Measurements from ENCODE around the gene GPR35.
"Not testable (repeated sequence)": the region's sequence is repeated elsewhere in the genome, so short reads cannot be mapped to it uniquely, and the experiment has no call there.

GPR35 gene

DNA sequence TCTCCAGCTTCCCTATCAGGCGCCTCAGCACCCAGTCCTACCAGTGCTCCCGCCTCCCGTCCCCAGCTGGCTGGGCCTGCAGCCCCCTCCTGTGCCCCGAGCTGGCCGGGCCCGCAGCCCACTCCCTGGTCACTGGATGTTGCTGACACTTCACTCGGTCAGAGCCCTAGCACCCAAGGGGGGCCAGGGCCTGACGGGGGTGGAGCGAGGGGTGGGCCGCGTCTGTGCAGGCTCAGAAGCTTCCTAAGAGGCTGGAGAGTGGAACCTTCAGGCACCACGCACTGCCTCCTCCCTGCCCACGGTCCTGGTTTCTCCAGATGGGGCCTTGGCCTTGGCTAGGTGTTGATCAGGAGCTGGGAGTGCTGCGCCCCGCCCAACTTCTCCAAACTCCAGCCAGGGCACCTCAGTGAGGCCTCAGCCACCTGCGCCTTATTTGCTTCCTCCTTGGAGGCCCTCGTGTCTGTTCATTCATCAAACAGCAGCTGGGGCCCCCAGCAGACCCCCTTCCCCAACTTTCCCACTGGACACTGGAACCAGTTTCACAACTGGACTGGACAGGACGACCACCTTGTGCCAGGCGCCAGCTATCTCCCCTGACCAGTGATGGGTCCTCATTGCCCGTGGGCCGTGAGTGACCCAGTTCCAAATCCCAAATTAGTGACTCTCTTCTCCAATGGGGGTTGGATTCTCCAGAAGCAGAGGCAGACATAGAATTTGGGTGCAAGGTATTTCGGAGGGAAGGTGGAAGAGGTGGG, 22.0 kb upstream of the GPR35 start:
- no peak for DNase-seq

GRCh38 chr2:240603846-240604245, 21.4 kb upstream of the GPR35 start:
- DNase-seq = no peak

DNA sequence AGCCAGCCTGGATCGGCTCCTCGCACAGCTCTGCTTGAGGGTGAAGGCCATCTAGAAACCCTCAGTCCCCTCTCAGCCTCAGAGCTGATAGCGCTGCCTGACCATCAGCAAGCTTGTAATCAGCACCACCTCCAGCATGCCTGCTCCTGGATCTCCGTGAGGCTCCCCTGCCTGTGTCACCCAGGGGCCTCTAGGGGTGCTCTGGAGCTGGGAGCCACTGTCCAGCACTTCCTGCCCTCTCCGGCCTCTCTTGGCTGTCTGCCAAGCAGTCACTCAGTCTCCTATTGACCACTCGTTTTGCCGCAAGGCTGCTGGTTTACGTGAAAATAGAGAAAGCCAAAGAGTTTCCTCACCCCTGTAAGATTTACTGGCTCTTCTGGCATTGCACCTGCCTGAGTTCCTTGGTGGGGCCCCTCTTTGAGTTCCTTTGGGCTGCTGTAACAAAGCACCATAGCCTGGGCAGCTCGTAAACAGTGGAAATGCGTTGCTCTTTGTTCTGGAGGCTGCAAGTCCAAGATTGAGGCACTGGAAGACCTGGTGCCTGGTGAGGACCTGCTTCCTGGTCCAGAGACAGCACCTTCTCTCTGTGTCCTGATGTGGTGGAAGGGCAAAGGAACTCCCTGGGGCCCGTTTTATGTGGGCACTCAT, 20.9 kb upstream of the GPR35 start:
- DNase-seq = no peak

GRCh38 chr2:240604939-240605716, 20.2 kb upstream of the GPR35 start:
- DNase-seq = no peak

- no peak for DNase-seq
Observed at GRCh38 chr2:240605867-240606743, 19.2 kb upstream of the GPR35 start.

- DNase-seq = no peak
Observed at GRCh38 chr2:240611601-240612210, 13.6 kb upstream of the GPR35 start.

DNA sequence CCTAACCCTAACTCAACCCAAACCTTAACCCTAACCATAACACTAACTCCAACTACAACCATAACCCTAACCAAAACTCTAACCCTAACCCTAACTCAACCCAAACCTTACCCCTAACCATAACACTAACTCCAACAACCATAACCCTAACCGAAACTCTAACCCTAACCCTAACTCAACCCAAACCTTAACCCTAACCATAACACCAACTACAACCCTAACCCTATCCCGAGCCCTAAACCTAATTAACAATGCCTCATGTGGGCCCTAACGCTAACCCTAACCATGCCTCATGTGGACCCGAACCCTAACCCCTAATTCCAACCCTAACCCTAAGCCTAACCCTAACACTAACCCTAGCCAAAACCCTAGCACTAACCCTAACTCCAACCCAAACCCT, 11.5 kb upstream of the GPR35 start:
- no peak for DNase-seq

- DNase-seq = no peak
Observed at GRCh38 chr2:240614391-240614790, 10.9 kb upstream of the GPR35 start.

DNA sequence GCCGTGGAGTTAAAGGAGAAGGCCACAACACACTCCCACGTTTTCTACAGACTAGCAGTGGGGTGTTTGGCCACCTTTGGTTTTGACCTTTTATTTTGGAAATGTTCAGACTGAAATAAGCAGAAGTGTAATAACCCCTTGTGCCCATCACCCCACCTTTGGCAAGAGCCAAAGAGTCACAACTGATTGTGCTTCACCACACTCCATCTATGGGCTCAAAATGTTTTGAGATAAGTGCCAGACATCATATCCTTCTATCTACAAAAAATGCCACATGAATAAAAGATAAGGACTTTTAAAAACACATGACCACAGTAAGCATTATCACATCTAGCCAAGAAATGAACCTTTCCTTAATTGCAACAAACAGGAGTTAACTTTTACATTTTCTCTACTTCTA, 9.9 kb upstream of the GPR35 start:
- no peak for DNase-seq

DNA sequence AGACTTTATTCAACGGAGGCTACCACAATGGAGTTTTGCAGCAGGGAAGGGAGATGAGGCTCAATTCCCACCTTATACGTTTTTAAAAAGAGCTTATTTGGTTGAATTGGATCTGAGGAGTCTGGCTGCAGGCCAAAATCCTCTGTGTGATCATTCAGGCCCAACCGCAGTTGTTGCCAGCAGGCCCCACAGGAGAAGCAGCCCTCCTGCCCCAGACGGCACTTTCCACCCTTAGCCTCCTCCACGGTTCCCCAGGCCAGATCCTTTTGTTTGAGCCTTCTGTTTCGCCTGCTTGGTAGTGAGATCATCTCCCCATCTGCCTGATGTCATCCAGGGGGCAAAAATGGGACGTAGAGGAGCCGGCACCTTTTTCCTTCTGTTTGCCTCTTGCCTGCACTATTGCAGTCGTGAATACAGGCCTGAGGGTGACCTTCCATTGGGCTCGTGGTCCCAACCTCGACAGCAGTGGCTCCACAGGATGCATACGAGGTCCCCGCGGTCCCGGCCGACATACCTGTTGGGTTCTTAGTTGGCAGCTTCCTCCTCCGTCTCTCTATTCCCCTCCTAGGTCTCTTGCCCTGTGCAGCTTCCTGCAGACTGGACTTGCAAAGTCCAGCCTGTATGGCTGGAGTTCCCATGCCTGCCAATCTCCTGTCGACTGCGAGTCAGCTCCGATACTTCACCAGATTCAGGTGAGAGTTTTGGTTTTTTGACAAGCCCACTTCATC, 9.3 kb upstream of the GPR35 start:
- DNase-seq = no peak

DNA sequence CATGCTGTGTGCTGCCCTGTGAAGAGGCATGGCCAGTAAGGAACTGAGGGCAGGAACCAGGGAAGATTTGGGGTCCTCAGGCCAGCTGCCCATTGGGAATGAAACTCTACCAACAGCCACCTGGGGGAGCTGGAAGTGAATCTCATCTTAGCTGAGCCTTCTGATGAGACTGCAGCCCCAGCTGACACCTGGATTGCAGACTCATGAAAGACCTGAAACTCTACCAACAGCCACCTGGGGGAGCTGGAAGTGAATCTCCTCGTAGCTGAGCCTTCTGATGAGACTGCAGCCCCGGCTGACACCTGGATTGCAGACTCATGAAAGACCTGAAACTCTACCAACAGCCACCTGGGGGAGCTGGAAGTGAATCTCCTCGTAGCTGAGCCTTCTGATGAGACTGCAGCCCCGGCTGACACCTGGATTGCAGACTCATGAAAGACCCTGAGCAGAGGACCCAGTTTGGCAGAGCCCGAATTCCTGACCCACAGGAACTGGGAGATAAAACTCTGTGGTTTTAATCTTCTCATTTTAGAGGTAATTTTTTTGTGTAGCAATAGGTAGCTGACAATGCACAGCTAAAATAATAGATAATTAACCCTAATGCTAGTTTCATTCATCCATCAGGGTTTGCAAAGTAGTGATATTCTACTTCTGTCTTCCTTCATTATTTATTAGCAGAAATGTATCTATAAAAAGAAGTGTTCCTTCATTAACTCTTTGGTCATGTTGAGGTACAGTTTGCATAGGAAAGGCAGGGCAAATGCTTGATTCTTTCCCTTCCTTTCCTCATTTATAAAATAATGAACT, 8.2 kb upstream of the GPR35 start:
- not testable (repeated sequence) for DNase-seq

- no peak for DNase-seq
Observed at GRCh38 chr2:240618776-240619175, 6.5 kb upstream of the GPR35 start.

DNA sequence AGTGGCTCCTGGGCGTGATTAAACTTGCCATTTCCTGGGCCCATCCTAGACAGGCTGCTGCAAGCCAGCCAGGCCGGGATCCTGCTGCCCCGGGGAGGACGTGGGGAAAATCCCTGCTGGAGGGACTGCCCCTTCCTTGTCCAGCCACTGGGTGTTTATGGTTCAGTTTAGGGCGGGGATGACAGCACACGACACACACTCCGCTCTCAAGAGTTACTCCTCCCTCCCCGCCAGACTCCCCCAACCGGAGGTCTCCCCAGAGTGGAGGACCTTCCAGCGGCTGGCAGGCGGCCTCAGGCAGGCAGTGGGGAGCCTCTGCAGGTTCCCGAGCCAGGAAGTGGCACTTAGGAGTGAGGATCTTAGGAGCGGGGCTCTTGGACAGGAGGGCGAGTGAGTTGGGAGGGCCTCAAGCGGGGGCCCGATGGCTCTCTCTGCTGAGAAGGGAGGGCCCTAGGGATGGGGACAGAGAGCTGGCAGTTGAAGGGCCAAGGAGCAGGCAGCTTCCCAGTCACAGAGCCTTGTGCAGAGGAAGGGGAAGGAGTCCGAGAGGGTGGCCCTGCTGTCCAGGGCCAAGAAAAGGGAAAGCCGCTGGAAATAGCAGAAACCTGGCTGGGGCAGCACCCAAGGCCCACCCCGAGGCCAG, 5.7 kb upstream of the GPR35 start:
- DNase-seq = no peak

DNA sequence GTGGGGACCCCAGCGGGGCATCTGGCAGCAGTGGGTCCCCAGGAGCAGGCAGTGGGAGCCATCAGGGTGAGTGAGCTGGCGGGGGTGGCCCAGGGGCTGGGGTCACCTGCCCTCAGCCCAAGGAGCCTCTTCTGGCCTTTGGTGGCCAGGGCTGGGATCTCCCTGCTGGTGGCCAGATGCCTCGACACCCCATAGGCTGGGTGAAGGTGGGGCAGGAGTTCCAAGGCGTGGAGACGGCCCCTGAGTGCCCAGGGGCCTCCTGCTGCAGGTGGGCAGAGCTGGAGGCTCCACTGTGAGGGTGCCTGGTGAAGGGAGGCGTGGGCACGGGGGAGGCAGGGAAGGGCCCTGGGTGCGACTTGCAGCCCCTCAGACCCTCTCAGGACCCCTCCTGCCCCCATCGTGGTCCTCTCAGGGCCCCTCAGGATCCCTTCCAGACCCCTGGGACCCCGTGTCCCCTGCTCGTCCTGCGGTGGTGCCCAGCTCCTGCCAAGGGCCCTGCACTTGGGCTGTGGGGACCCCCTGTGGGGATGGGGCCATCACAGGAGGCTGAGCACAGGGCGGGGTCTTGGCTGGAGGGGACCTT, 5.0 kb upstream of the GPR35 start:
- DNase-seq = no peak

DNA sequence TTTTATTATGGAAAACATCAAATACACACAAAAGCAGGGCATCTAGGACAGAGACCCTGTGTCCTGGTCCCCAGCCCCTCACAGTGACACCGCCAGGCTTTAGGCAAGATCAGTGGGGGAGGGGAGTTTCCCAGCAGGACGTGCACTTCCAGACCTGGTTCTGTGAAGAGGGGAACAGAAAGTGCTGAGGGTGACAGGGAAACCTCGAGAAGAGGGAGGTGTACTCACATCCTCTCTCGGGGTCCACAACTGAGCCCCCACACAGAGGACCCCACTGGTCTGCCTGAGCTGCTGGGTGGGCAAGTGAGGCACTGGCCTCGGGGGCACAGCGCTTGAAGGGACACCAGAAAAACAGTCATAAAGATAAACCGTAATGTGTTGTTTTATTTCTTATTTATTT, 4.4 kb upstream of the GPR35 start:
- DNase-seq = no peak

GRCh38 chr2:240622060-240622411, 3.2 kb upstream of the GPR35 start:
- no peak for DNase-seq

- peak; percentile 47 for DNase-seq
Observed at GRCh38 chr2:240622531-240623235, 2.6 kb upstream of the GPR35 start.

GRCh38 chr2:240623531-240624010, 1.7 kb upstream of the GPR35 start:
- no peak for DNase-seq
